HG03432 (cell line): ENCODE data around the gene PCDHGA10.
"Not testable (repeated sequence)": the region's sequence is repeated elsewhere in the genome, so short reads cannot be mapped to it uniquely, and the experiment has no call there.

Experiments
- ATAC-seq: cut with Tn5 transposase; IDR thresholded peaks from one replicate; pipeline ENCODE4 v1.9.1; 2021; ENCODE audit warnings: mild to moderate bottlenecking, moderate library complexity; ENCODE audit not compliant: unreplicated experiment

The PCDHGA10 gene

DNA sequence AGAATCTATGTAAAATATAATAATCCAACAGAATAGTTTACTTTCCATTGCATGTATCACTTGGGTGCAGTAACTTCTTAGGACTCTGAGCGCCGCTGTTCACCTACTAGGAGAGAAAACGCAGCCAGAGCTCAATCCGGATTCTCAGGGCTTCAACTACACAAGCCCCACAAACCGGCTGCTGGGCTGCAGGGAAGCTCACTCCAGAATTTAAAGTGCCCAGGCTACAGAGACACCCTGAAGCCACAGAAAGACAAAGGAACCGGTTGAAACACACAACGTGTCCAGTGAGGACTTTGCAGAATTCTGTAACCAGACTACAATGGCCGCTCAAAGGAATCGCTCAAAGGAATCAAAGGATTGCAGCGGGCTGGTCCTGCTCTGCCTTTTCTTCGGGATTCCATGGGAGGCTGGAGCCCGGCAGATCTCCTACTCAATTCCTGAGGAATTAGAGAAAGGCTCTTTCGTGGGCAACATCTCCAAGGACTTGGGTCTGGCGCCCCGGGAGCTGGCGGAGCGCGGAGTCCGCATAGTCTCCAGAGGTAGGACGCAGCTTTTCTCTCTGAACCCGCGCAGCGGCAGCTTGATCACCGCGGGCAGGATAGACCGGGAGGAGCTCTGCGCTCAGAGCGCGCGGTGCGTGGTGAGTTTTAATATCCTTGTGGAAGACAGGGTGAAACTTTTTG lies at the start of gene PCDHGA10:
Gene PCDHGA10 (plus strand): TSS at position 134 of the 686 bp plus-strand sequence. CDS start 189 bp downstream, at position 323.
- peak; percentile 72 for ATAC-seq

DNA sequence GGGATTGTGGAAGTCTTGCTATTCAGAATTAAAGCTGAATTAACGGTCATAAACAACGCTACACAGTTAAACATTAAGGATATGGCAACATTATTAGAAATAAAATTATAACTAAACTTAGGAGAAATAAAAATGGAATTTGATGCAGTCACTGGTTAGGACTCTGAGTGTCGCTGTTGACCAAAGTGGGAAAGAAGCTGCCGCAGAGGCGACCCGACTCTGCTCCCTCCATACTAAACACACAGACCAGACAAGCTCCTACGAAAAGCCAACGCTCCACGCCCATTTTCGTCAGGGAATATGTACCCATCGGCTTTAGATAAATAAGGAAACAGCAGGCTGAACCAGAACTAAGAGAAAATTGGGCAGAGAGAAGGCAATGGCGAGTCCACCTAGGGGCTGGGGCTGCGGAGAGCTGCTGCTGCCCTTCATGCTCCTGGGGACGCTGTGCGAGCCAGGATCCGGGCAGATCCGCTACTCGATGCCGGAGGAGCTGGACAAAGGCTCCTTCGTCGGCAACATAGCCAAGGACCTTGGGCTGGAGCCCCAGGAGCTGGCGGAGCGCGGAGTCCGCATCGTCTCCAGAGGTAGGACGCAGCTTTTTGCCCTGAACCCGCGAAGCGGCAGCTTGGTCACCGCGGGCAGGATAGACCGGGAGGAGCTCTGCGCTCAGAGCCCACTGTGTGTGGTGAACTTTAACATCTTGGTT lies 48.7 kb upstream of the PCDHGA10 start, which contains the start of gene PCDHGA5:
Gene PCDHGA5 (plus strand): TSS at position 211 of the 709 bp plus-strand sequence. CDS start 169 bp downstream, at position 380.
- ATAC-seq = no peak

DNA sequence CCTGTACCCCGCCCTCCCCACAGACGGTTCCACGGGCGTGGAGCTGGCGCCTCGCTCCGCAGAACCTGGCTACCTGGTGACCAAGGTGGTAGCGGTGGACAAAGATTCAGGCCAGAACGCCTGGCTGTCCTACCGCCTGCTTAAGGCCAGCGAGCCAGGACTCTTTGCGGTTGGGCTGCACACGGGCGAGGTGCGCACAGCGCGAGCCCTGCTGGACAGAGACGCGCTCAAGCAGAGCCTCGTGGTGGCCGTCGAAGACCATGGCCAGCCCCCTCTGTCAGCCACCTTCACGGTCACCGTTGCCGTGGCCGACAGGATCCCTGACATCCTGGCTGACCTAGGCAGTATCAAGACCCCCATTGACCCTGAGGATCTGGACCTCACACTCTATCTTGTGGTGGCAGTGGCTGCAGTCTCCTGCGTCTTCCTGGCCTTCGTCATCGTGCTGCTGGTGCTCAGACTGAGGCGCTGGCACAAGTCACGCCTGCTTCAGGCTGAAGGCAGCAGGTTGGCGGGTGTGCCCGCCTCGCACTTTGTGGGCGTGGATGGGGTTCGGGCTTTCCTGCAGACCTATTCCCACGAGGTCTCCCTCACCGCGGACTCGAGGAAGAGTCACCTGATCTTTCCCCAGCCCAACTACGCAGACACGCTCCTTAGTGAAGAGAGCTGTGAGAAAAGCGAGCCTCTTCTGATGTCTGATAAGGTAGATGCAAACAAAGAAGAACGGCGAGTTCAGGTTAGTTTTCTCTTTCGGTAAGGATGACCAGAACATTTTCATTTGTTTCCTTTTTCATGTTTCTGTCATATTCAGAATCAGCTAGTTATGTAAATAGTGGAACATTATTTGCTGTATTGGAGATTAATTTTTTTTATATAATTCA lies 46.5 kb upstream of the PCDHGA10 start:
- no peak for ATAC-seq

DNA sequence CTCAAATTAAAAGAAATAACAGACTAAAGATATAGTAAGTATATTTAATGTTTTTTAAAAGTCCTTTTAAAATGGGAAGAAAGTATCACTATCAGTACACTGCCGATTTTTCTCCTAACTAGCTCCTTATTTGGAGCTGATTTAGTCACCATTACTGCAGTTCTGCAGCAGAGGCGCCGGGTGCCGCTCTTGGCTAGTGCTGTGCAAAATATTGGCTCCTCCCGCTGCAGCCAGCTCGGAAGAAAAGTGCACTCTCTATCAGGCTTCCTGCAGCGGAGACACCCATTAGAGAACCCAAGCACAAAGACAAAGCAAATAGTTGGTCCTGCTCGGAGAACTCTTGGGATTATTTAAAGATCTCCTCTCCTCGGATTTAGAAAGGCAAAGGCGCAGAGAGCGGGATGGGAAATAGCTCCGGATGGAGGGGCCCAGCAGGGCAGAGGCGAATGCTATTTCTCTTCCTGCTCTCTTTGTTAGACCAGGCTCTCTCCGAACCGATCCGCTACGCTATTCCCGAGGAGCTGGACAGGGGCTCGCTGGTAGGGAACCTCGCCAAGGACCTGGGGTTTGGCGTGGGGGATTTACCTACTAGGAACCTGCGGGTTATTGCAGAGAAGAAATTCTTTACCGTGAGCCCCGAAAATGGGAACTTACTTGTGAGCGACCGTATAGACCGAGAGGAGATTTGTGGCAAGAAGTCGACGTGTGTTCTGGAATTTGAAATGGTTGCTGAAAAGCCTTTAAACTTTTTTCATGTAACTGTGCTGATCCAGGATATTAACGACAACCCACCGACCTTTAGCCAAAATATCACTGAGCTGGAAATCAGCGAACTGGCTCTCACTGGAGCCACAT lies 42.6 kb upstream of the PCDHGA10 start, which contains the start of gene PCDHGB3:
Gene PCDHGB3 (plus strand): TSS at position 249 of the 855 bp plus-strand sequence. CDS start 153 bp downstream, at position 402.
- peak; percentile 93 for ATAC-seq

DNA sequence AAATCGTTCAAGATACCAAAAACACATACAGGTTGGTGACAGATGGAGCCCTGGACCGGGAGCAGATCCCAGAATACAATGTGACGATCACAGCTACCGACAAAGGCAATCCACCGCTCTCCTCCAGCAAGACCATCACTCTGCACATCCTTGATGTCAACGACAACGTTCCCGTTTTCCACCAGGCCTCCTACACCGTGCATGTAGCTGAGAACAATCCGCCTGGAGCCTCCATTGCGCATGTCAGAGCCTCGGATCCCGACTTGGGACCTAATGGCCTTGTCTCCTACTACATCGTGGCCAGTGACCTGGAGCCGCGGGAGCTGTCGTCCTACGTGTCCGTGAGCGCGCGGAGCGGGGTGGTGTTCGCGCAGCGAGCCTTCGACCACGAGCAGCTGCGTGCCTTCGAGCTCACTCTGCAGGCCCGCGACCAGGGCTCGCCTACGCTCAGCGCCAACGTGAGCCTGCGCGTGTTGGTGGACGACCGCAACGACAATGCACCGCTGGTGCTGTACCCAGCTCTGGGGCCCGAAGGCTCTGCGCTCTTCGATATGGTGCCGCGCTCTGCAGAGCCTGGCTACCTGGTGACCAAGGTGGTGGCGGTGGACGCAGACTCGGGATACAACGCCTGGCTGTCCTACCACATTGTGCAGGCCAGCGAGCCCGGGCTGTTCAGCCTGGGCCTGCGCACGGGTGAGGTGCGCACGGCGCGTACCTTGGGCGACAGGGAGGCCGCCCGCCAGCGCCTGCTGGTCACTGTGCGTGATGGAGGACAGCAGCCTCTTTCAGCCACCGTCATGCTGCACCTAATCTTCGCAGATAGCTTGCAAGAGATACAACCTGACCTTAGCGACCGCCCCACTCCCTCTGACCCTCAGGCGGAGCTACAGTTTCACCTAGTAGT lies 41.0 kb upstream of the PCDHGA10 start:
- no peak for ATAC-seq

DNA sequence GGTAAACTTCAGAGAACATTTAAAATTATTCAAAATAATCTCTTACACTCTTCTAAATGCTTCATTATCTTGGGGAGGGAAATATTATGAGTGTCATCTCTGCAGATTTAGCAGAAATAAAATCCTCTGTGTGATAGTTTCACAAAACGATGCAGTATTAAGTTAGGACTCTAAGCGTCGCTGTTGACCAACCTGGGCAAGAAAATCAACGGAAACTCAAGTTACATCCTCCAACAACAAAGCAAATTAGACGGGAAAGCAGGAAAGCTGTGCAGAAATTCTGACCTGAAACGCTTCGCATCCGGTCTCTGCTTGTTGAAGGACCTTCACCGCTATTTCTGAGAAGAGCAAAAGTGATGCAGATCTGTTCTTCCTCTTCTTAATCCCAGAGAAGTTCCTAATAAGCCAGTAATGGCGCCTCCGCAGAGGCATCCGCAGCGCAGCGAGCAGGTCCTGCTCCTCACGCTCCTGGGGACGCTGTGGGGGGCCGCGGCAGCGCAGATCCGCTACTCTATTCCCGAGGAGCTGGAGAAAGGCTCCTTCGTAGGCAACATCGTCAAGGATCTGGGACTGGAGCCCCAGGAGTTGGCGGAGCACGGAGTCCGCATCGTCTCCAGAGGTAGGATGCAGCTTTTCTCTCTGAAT lies 39.0 kb upstream of the PCDHGA10 start, which contains the start of gene PCDHGA6:
Gene PCDHGA6 (plus strand): TSS at position 219 of the 645 bp plus-strand sequence. CDS start 193 bp downstream, at position 412.
- ATAC-seq = no peak

DNA sequence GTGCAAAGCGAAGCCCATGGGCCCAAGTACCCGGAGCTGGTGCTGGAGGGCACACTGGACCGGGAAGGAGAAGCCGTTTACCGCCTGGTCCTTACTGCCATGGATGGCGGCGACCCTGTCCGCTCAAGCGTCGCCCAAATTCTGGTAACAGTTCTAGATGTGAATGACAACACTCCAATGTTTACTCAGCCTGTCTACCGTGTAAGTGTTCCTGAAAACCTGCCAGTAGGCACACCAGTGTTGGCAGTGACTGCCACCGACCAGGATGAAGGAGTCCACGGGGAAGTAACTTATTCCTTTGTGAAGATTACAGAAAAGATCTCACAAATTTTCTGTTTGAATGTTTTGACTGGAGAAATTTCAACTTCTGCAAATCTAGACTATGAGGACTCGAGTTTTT lies 38.2 kb upstream of the PCDHGA10 start:
- ATAC-seq = no peak

DNA sequence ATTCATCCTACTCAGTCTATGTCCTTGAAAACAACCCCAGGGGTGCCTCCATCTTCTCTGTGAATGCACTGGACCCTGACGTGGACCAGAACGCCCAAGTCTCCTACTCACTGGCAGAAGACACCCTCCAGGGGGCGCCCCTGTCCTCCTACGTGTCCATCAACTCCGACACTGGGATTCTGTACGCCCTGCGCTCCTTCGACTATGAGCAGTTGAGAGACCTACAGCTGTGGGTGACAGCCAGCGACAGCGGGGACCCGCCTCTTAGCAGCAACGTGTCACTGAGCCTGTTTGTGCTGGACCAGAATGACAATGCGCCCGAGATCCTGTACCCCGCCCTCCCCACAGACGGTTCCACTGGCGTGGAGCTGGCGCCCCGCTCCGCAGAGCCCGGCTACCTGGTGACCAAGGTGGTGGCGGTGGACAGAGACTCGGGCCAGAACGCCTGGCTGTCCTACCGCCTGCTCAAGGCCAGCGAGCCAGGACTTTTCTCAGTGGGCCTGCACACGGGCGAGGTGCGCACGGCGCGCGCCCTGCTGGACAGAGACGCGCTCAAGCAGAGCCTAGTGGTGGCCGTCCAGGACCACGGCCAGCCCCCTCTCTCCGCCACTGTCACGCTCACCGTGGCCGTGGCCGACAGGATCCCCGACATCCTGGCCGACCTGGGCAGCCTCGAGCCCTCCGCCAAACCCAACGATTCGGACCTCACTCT lies 37.2 kb upstream of the PCDHGA10 start:
- not testable (repeated sequence) for ATAC-seq

DNA sequence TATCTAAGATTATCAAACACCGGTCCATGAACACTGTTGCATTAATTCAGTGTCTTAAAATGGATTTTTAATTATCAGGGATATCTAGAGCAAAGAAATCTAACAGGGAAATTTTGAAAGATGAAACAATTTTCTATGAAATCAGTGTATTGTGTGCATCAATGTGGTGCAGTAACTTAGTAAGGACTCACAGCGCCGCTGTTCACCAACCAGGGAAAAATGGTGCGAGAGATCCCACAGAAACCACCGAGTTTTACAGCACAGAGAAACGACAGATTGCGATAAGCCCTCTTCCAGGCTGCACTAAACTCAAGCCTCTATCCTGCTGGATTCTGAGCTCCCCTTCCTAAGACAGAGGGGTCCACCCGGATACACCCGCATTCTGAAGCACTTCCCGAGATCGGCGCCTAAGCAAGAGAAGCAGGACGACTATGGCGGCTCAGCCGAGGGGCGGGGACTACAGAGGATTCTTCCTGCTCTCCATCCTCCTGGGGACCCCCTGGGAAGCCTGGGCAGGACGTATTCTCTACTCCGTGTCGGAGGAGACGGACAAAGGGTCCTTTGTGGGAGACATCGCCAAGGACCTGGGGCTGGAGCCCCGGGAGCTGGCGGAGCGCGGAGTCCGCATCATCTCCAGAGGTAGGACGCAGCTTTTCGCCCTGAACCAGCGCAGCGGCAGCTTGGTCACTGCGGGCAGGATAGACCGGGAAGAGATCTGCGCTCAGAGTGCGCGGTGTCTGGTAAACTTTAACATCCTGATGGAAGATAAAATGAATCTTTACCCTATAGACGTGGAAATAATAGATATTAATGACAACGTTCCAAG lies 30.1 kb upstream of the PCDHGA10 start, which contains the start of gene PCDHGA7:
Gene PCDHGA7 (plus strand): TSS at position 274 of the 826 bp plus-strand sequence. CDS start 158 bp downstream, at position 432.
- peak; percentile 64 for ATAC-seq

DNA sequence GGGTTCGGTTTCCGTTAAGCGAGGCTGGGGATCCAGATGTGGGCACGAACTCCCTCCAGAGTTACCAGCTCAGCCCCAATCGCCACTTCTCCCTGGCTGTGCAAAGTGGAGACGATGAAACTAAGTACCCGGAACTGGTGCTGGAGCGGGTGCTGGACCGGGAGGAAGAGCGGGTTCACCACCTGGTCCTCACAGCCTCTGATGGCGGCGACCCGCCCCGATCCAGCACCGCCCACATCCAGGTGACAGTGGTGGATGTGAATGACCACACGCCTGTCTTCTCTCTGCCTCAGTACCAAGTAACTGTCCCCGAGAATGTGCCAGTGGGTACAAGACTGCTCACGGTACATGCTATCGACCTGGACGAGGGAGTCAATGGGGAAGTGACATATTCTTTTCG lies 29.4 kb upstream of the PCDHGA10 start:
- no peak for ATAC-seq

DNA sequence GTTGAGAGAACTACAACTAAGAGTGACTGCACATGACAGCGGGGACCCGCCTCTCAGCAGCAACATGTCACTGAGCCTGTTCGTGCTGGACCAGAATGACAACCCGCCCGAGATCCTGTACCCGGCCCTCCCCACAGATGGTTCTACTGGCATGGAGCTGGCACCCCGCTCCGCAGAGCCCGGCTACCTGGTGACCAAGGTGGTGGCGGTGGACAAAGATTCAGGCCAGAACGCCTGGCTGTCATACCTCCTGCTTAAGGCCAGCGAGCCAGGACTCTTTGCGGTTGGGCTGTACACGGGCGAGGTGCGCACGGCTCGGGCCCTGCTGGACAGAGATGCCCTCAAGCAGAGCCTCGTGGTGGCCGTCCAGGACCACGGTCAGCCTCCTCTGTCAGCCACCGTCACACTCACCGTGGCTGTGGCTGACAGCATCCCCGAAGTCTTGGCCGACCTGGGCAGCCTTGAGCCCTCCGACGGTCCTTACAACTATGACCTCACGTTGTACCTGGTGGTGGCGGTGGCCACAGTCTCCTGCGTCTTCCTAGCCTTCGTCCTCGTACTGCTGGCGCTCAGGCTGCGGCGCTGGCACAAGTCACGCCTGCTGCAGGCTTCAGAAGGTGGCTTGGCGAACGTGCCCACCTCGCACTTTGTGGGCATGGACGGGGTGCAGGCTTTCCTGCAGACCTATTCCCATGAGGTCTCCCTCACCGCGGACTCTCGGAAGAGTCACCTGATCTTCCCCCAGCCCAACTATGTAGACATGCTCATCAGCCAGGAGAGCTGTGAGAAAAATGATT lies 28.1 kb upstream of the PCDHGA10 start:
- no peak for ATAC-seq

DNA sequence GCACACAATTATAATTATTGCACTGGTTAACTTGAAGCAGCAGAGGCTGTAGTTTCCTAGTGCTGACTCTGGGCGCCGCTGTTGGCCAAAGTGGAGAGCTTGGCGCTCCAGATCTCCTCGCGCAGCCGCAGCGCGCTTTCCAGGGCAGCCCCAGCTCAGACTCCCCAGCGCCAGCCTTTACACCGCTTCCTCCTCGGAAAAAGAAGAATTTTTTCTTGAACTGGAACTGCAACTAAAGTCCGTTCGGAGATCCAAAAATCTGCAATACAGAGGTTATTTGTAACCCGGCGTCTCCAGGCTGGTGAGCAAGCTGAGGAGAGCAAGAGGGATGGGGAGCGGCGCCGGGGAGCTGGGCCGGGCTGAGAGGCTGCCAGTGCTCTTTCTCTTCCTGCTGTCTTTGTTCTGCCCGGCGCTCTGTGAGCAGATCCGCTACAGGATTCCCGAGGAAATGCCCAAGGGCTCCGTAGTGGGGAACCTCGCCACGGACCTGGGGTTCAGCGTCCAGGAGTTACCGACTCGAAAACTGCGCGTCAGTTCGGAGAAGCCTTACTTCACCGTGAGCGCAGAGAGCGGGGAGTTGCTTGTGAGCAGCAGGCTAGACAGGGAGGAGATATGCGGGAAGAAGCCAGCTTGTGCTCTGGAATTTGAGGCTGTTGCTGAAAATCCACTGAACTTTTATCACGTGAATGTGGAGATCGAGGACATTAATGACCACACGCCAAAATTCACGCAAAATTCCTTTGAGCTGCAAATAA lies 25.1 kb upstream of the PCDHGA10 start, which contains the start of gene PCDHGB4:
Gene PCDHGB4 (plus strand): TSS at position 142 of the 755 bp plus-strand sequence. CDS start 187 bp downstream, at position 329.
- peak; percentile 91 for ATAC-seq

DNA sequence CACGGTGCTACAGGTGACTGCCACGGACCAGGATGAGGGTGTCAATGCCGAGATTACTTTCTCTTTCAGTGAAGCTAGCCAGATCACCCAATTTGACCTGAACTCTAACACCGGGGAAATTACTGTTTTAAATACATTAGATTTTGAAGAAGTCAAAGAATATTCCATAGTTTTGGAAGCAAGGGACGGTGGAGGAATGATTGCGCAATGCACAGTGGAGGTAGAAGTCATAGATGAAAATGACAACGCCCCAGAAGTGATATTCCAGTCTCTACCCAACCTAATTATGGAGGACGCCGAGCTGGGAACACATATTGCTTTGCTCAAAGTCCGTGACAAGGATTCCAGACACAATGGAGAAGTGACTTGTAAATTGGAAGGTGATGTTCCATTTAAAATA lies 24.1 kb upstream of the PCDHGA10 start:
- ATAC-seq = no peak

DNA sequence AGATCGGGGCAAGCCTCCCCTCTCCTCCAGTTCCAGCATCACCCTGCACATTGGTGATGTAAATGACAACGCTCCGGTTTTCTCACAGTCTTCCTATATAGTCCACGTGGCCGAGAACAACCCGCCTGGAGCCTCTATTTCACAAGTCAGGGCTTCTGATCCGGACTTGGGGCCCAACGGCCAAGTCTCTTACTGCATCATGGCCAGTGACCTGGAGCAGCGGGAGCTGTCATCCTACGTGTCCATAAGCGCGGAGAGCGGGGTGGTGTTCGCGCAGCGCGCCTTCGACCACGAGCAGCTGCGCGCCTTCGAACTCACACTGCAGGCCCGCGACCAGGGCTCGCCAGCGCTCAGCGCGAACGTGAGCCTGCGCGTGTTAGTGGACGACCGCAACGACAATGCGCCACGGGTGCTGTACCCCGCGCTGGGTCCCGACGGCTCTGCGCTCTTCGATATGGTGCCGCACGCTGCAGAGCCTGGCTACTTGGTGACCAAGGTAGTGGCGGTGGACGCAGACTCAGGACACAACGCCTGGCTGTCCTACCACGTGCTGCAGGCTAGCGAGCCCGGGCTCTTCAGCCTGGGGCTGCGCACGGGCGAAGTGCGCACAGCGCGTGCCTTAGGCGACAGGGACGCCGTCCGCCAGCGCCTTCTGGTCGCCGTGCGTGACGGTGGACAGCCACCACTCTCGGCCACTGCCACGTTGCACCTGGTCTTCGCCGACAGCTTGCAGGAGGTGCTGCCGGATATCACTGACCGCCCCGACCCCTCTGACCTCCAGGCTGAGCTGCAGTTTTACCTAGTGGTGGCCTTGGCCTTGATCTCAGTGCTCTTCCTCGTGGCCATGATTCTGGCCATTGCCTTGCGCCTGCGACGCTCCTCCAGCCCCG lies 23.4 kb upstream of the PCDHGA10 start:
- ATAC-seq = no peak
